CD4-positive, alpha-beta T cell treated with Interleukin-17A for 4 hours (primary cell): ENCODE measurements around the gene ZNF749.

Source experiments
- DNase-seq: peaks from one replicate; pipeline ENCODE4 v3.0.0-alpha.2; 2020; ENCODE audit warnings: mixed read lengths

The ZNF749 gene

DNA sequence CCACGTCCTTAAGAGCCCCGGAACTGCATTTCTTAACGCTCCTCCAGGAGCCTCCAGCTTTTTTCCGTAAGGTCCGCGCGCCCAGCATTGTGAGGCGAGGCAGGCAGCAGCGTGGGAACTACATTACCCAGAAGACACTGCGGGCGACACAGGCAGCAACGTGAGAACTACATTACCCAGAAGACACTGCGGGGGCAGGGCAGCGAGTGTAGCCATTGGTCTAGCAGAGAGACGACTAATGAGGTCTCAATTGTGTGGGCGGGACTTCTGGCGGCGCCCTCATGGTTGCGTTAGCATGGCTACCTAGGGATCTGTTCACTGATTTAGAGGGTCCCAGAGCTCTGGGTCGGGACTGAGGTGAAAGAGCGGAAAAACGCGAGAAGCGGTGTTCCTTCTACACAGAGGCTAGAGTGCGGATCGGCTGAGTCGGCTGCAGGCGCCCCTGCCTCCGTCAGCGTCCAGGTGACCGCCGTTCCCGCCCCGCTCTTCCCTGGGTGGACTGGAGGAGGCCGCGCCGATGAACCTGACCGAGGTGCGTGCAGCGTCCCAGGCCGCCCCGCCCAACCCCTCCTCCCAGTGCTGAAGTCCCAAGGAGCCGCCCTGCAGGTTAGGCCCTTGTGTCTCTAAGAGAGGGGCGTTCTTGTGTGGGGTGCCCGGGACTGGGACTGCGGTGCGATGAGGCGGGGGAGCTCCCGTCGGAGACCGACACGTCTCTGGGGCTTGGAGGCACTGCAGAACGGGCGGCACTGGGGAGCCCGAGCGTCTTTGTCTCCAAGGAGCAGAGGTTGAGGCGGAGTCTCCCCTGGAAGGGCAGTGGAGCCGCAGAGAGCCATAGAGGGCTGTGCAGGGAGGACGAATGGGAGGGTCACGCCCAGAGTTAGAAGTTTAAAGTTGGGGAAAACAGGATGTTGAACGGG is at the start of gene ZNF749:
ZNF749 (plus strand) TSS at position 264 of the 917 bp plus-strand sequence; CDS start at position 518, 254 bp downstream.
- DNase-seq, result peak; percentile 97

DNA sequence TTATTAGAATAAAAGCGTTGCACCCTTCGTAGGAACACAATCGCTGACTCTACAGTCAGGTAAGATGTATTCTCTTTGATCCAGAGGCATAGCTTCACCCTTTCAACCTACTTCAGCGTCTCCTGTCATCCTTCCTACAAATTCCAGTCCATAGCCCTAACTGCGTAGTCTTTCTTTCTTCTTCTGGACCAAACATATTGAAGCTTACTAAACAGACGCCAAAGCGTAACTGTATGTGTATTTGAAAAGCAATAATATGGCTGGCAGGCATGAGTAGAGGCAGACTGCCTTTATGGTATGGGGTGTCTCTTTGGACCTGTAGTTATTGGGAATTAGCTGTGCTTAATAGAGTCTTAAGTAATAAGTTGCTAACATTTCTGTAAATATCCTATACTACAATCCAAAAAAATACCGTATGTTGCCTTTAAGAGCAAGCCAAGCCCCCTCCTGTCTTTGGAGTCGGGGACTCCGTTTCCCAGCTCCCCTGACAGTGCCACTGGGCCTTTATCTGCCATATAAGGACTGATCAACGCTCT is 45.9 kb upstream of the ZNF749 start:
- DNase-seq, result no peak

DNA sequence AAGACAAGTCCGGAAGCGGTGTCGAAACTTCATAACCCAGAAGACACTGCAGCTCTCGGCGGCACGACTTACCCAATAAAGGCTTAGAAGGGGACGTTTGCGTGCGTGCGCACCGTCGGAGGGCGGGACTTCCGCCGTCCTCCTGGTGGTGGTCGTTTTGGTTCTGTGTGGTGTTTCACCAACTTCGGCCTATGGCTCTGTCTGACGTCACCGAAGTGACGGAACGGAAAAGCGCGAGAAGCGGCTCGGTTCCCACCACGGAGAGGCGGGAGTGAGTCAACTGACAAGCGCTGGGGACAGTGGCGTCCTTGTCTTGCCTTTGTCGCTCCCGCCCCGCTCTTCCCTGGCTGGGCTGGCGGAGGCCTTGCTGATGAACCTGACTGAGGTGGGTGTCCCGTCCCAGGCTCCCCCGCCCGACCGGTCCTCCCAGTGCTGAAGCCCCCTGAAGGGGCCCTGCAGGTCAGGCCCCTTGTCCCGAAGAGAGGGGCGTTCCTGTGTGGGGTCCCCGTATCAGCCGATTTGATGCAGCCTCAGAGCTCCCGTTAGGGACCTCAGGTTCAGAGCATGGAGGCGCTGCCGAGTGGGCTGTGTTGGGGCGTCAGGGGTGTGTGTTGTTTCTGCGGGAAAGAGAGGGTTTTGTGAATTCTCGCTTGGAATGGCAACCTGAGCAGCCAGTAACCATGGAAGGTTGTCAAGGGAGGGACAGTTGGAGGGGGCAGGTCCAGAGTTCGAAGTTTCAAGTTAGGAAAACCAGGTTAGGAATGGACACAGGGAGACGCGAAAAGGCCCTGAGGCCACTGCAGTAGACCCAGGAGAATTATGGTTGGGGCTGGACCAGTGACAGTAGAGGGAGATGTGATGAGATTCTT is 45.2 kb upstream of the ZNF749 start, which contains the start of gene ZNF548:
ZNF548 (plus strand) TSS at position 125 of the 869 bp plus-strand sequence; CDS start at position 371, 246 bp downstream.
- peak; percentile 95 for DNase-seq

DNA sequence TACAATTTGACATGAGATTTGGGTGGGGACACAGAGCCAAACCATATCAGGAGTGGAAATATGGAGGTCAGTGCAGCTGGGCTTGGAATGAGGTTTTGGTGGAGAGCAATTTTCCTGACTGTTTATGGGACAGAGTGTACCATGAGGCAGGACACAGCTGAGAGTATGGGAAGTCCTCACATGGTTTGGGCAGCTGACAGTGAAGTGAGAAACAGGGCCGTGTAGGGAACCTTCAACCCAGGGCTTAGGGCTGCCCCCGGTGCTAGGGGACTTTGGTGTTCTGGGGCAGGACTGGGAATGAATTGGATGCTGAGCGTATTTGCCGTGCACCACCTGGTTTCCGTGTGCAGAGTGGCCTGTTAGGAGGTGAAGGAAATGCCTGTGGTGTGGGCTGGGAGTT is 39.4 kb upstream of the ZNF749 start:
- no peak for DNase-seq

DNA sequence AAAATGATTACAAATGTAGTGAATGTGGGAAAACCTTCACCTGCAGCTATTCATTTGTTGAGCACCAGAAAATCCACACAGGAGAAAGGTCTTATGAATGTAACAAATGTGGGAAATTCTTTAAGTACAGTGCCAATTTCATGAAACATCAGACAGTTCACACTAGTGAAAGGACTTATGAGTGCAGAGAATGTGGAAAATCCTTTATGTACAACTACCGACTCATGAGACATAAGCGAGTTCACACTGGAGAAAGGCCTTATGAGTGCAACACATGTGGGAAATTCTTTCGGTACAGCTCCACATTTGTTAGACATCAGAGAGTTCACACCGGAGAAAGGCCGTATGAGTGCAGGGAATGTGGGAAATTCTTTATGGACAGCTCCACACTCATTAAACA is 36.3 kb upstream of the ZNF749 start:
- no peak for DNase-seq

DNA sequence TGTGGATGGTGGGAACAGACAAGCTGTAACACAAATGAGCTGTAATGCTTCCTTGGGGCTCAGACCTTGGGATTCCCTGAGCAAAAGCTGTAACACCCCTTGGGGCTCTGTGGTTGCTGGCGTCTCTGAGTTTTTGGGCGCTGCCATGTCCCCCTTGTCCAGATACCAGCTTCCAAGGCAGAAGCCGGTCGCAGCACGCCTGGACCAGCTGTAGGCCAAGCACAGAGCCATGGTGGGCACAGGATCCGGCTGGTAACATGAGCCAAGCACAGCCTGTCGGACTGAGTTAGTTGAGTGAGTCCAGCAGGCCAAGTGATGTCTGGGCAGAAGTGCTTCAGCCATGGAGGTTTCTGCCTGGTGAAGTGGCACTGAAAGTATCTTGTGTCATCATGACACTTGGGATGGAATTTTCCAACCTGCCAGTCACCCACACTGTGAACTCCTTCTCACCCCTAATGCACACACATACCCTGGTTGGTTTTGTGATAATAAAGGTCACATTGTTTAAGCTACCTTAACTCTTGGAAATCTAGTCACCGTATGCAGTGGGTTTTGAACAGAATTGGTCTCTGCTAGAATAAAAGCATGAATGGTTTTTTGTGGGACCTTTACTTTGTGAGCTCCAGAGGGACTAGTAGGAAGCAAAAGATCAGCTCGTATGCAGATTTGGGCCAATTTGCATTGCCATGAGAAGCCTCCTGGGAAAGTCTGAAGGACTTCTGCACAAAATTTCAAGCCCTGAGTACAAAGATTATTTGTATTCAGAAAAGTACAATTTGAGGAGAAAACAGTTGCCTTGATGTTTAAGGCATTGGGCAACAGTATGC is 31.2 kb upstream of the ZNF749 start:
- DNase-seq, result no peak

DNA sequence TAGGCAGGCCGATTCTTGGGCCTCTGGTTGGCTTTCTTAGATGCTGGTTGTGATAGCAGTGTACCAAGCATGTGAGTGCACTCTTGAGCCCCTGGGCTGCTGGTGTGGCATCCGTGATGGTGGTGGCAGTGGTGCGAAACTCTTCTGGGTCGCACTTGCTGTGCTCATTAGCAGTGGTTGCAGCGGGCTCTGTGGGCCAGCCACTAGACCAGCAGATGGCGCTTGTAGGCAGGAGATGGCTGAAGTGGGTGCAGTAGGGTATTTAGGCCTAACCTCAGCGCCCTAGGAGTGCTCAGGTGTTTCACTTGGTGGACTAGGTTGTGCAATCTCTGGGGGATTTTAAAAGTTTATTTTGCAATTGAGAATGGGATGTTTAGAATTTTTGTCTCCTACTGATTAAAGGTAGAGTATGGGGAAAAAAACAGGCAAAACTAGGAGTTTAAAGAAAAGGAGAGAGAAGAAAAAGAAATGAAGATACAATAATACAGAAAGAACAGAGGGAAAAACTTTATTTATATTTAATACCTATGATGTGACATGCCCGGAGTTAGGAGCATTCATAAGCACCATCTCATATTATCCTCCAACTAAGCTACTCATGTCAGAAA is 28.5 kb upstream of the ZNF749 start:
- DNase-seq, result peak; percentile 72

DNA sequence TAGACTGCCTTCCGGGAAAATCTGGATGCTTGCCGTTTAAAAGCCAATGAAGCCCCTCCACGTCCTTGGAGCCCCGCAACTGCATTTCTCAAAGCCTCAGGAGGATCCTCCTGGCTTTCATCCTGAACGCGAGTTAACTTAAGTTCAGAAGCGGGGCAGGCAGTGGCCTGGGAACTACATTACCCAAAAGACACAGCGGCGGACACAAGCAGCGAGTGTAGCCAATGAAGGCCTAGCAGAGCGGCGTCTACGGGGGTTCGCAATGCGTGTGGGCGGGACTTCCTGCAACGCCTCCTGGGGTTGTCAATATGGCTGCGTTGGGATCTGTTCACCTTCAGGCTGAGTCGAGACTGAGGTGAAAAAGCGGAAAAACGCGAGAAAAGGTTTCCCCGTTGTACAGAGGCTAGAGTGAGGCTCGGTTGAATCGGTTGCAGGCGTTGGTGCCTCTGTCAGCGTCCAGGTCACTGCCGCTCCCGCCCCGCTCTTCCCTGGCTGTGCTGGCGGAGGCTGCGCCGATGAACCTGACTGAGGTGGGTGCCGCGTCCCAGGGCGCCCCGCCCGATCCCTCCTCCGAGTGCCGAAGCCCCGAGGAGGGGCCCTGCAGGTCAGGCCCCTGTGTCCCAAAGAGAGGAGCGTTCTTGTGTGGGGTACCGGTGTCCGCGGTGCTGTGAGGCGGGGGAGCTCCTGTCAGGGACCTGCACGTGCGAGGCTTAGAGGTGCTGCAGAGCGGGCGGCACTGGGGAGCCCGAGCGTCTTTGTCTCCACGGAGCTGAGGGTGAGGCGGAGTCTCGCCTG is 24.1 kb upstream of the ZNF749 start, which contains the start of gene ZNF17:
ZNF17 (plus strand) TSS at position 285 of the 795 bp plus-strand sequence. CDS start 2,455 bp downstream, outside the sequence.
- DNase-seq, result peak; percentile 94

DNA sequence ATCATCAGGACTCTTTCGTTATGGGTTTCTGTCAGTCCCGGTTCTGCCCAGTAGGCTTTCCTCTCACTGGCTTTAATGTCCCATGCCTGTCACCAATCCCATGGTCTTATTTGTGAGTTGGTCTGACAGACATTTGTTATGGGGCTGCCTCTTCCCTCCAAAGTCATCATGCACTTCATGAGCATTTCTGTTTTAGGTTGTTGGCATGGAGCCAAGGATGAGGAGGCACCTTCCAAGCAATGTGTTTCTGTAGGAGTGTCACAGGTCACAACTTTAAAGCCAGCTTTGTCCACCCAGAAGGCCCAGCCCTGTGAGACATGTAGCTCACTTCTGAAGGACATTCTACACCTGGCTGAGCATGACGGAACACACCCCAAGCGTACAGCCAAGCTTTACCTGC is 15.7 kb upstream of the ZNF749 start:
- no peak for DNase-seq

DNA sequence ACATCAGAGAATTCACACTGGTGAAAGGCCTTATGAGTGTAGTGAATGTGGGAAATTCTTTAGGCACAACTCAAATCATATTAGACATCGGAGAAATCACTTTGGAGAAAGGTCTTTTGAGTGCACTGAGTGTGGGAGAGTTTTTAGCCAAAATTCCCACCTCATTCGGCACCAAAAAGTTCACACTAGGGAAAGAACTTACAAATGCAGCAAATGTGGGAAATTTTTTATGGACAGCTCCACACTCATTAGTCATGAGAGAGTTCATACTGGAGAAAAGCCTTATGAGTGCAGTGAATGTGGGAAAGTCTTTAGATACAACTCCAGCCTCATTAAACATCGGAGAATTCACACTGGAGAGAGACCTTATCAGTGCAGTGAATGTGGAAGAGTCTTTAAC is 14.1 kb upstream of the ZNF749 start:
- DNase-seq, result no peak

DNA sequence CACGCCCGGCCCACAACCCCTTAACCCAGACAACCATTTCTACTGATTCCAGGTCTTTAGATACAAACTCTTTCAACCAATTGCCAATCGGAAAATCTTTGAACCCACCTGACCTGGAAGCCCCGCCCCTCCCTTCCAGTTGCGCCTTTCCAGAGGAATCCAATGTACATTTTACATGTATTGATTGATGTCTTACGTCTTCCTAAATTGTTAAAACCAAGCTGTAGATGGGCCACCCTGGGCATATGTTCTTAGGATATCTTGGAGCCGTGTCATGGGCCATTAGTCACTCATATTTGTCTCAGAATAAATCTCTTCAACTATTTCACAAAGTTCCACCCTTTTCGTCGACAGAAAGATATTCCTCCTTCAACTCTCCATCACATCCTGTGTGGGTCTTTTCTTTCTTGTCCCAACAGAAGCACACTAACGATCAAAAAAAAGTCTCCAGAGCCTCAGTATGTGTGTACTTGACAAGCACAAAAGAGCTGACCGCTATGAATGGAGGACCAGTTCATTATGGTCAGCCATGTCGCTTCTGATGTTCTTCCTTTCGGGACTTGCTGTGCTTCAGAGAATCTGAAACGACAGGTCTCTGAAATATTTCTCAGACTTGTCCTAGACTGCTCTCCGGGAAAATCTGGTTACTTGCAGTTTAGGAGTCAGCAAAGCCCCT is 601 bp upstream of the ZNF749 start:
- DNase-seq, result no peak

DNA sequence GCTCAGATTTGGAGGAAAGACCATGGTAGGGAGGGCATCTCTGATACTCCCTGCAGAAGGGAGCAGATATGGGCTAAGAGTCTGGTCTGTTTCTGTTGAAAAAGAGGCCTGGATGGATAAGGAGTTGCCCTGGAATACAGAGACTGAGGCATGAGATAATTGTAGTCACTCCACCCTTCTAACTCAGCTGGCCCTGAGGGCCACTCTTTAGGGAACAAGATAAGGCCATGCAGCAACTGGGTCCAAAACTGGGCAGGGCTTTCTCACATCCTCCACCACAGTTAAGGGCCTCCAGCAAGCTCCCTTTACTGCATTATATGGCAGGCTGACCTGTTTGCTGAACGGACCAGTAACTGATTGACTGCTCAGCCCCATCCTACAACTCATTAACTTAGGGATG is 1.3 kb downstream of the ZNF749 start:
- no peak for DNase-seq

DNA sequence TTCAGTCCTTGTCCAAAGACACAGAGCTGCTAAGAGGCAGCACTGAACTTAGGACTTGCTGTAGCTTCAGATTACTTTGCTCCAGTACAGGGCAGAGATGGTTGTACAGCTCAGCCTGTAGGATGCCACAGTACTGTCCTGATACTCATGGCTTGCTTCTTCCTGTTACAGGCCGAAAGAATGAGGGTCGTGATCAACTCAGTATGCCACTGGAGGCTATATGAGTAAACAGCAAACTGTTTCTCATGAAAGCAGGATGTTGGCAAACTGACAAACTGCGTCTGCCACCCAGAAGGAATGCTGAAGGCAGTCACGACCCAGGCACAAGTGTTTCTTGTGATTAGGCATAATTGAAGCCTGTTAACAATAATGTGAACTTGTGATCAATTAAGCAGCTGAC is 2.8 kb downstream of the ZNF749 start:
- DNase-seq, result no peak

DNA sequence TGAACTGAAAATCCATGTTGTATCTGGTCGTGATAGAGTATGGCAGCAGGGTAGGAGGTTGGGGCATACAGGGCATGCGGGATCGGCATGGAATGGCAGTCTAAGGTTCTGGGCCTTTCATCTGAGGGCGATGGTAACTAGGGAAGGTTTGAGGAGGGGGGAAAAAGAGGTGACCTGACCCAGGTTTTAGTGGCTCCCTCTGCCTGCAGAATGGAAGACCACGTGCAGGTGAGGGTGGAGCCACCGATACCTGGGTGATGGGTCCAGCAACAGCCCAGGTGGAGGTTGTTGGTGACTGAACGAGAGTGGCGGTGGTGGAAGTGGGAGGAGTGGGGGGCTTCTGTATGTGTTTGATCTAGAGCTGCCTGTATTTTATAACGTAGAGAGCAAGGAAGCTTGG is 3.8 kb downstream of the ZNF749 start:
- no peak for DNase-seq

DNA sequence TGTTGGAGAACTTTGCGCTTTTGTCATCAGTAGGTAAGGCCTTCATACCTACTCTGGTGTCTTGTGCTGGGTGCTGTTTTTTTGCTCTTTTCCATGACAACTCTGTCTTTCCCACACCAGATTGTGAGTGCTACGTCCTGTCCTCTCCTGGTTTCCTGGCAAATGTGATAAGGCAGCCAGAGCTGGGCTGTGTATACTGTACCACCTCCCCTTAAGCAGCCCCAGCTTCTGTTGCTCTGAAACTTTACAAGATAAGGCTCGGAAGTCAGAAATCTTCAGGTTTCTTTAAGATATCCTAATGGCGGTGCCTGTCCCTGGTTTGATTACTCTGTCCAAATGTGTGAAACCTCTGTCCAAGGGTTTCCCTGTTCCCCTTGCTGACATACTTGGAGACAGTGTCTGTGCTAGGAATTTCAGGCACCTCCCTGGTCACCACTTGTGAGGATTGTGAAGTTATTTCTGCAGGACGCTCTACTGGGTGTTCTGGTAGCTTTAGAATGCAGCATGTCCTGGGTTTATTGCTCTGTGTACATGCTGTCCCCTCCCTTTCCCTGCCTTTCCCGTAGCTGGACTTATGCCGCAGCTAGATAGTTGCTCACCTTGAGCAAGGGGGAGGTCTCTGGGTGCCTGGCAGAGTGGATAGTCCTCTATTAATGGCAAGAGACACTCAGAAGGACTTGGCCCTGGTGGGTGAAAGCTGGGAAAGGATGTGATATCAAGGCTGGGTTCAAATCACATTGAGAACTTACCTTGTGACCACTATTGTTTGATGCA is 7.0 kb downstream of the ZNF749 start:
- DNase-seq, result no peak

DNA sequence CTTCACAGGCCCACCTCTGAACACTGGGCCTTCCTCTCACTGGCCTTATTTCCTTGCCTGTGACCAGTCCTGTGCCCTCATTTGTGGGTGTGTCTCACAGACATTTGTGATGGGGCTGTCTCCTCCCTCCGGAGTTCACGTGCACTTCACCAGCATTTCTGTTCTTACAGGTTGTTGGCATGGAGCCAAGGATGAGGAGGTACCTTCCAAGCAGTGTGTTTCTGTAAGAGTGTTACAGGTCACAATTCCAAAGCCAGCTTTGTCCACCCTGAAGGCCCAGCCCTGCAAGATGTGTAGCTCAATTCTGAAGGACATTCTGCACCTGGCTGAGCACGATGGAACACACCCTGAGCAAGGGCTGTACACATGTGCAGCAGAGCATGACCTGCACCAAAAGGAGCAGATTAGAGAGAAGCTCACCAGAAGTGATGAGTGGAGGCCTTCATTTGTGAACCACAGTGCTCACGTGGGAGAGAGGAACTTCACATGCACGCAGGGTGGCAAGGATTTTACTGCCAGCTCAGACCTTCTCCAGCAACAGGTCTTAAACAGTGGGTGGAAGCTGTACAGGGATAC is 8.1 kb downstream of the ZNF749 start:
- no peak for DNase-seq

DNA sequence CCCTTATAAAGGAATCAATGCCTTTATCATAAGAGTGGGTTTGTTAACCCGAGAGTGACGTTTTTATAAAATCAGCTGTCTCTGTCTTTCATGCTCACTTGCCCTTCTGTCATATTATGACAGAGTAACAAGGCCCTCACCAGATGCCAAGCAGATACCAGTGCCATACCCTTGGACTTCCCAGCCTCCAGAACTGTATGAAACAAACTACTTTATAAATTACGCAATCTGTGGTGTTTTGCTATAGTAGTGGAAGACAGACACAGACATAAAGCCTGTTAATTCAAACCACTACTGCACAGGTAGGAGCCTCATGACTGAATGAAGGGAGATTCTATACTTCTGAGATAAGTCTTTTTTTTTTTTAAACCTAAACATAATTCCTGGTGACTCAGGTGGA is 17.2 kb downstream of the ZNF749 start:
- no peak for DNase-seq

DNA sequence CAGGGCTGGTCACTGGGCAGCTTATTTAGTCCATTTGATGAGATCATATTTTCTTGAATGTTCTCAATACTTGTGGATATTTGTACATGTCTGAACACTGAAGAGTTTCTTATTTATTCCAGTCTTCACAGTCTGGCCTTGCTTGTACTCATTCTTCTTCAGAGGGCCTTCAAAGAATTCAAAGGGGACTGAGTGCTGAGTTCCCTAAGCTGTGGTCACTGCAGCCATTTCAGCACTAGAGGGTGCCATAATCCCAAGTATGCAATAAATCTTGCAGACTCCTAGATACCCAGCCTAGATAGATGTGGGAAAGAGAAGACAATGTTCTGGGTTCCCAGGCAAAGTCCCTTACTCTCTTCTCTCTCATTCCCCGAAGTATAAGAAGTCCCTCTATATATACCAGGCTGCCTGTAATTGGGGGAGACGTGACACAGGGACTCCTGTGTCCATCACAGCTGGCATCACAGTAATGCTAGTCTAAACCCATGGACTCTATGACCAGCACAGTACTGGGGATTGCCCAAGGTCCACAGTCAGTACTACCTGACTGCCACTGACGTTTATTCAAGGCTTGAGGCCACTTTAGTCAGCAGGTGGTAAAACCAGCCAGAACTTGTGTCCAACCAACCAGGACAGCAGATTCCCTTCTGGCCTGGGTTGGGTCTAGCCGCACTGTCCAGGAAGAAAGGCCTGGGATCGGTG is 30.7 kb downstream of the ZNF749 start:
- DNase-seq, result peak; percentile 7

DNA sequence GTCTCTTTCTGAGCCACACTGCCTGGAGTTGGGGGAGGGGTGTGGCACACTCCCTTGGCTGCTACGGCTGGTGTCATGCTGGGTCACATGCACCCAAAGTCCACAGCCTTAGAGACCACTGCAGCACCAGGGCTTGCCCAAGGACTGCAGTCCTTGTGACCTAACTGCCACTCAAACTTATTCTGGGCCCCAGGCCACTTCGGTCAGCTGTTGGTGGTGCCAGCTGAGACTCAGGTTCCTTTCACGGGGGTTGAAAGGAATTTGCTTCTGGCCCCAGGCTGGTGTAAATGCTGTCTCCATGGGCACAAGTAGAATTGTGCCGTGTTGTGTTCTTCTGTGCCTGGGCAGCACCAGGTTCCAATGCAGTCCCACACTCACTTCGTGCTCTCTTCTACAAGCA is 31.4 kb downstream of the ZNF749 start:
- DNase-seq, result no peak
